ENCODE results near the gene NFS1.

- no peak for TF ChIP-seq CTCF (IDR thresholded peaks at IDR 0.05)
- TF ChIP-seq POLR2A (IDR thresholded peaks at IDR 0.05), result no peak
Observed at GRCh38 chr20:35625584-35626385, 73.4 kb downstream of the NFS1 start.
